Kidney epithelial cell (primary cell): ENCODE data around the gene CXCL8. TPM values are rescaled to one million over a fixed set of nuclear protein-coding genes. Genes with fewer than 3 reads are reported as not detected.

Experiments
- DNase-seq: peaks from one replicate; pipeline ENCODE4 v3.0.0-alpha.2; 2010; ENCODE audit warnings: low read depth
- H3K27me3 ChIP-seq: 2 replicates; pipeline ENCODE4 v1.6.0; 2011; ENCODE audit warnings: low read length; ENCODE audit not compliant: control insufficient read depth, insufficient read depth
- H3K36me3 ChIP-seq: 2 replicates; pipeline ENCODE4 v1.5.1; 2011; ENCODE audit warnings: low read length; ENCODE audit not compliant: control insufficient read depth, insufficient read depth
- H3K4me3 ChIP-seq: 2 replicates; pipeline ENCODE4 v1.5.1; 2011; ENCODE audit warnings: low read depth, mild to moderate bottlenecking, control low read depth, low read length
- CTCF ChIP-seq: IDR thresholded peaks from 2 replicates; pipeline ENCODE4 v1.5.1; 2011; ENCODE audit warnings: mild to moderate bottlenecking, moderate library complexity, low read length, control low read depth, inconsistent platforms; ENCODE audit not compliant: insufficient read depth, poor library complexity, severe bottlenecking
- total RNA-seq: library from RNA; depleted of rRNA; stranded (reverse); fragments of >200 nt; gene quantifications from 2 replicates; pipeline ENCODE4 v1.2.3, GENCODE V29; 2015

Gene CXCL8
- total RNA-seq, 1 donor from 2014 or later: 76.9 TPM

- DNase-seq: no peak
- Histone ChIP-seq H3K36me3 (no peaks in the 10 kb centered on the region), H3K4me3 (no peak overlapping the region), H3K27me3 (no peaks in the 10 kb centered on the region)
- no peak for TF ChIP-seq CTCF
Measured at GRCh38 chr4:73705721-73706120, 34.6 kb upstream of the CXCL8 start.

- H3K4me3 ChIP-seq: no peak overlapping the region
- no peaks in the 10 kb centered on the region for H3K27me3 ChIP-seq
- H3K36me3 ChIP-seq: no peaks in the 10 kb centered on the region
- DNase-seq: no peak
- no peak for TF ChIP-seq CTCF
Measured at GRCh38 chr4:73706811-73707210, 33.6 kb upstream of the CXCL8 start.

GRCh38 chr4:73707269-73707875 is 33.0 kb upstream of the CXCL8 start:
- no peaks in the 10 kb centered on the region for H3K27me3 ChIP-seq
- H3K36me3 ChIP-seq: no peaks in the 10 kb centered on the region
- no peak for TF ChIP-seq CTCF
- no peak overlapping the region for H3K4me3 ChIP-seq
- DNase-seq: no peak

- no peak for DNase-seq
- Histone ChIP-seq H3K27me3 (no peaks in the 10 kb centered on the region), H3K4me3 (no peak overlapping the region), H3K36me3 (no peaks in the 10 kb centered on the region)
- no peak for TF ChIP-seq CTCF
Measured at GRCh38 chr4:73707918-73708577, 32.3 kb upstream of the CXCL8 start.

GRCh38 chr4:73709451-73710033 is 30.8 kb upstream of the CXCL8 start:
- H3K27me3 ChIP-seq: no peaks in the 10 kb centered on the region
- no peak for DNase-seq
- H3K36me3 ChIP-seq: no peaks in the 10 kb centered on the region
- TF ChIP-seq CTCF: no peak
- no peak overlapping the region for H3K4me3 ChIP-seq

GRCh38 chr4:73710094-73710493 is 30.3 kb upstream of the CXCL8 start:
- no peak for TF ChIP-seq CTCF
- no peaks in the 10 kb centered on the region for H3K36me3 ChIP-seq
- no peak overlapping the region for H3K4me3 ChIP-seq
- H3K27me3 ChIP-seq: no peaks in the 10 kb centered on the region
- DNase-seq: no peak
